Lower leg skin (tissue), 3 donors: ENCODE results near the gene NMNAT2.

Source experiments
- CTCF ChIP-seq, 3 donors: fragments of 450-650 bp; IDR thresholded peaks; one replicate each; pipeline ENCODE4 v1.5.1; 2016; ENCODE audit warnings: antibody characterized with exemption in 3 of 3, mild to moderate bottlenecking in 3 of 3, moderate library complexity in 2 of 3
- POLR2A ChIP-seq, 2 donors: fragments of 450-650 bp; IDR thresholded peaks; one replicate each; pipeline ENCODE4 v1.6.1; 2016 to 2017; ENCODE audit warnings: antibody characterized with exemption in 2 of 2, mild to moderate bottlenecking in 1 of 2, moderate library complexity in 1 of 2

DNA sequence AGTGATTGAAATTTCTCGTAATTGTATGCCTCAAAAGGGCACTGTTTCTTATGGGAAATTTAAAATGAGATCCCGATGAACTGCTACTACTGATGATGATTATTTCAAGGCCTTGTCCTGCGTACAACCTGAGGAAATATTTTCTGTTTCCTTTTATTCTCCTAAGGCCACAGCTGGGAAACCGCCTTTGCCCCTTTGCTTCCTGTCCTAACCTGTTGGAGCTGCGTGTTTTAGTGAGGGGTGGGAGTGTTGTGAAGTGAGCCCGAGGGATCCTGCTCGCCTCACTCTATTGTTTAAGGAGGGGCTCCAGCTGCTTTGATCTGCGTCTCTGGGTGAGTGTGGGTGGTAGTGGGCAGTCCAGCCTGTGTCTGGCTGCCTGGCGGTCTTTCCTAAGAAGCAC lies 217.7 kb downstream of the NMNAT2 start:
- TF ChIP-seq CTCF (IDR thresholded peaks at IDR 0.05) (no peak), POLR2A (IDR thresholded peaks at IDR 0.05) (no peak)
